NCI-H146 treated with DMSO at 0.1 percent for 48 hours (cell line): ENCODE results near the gene LMTK3.
"Not testable (repeated sequence)": the region's sequence is repeated elsewhere in the genome, so short reads cannot be mapped to it uniquely, and the experiment has no call there.

Source experiments
- DNase-seq: peaks from one replicate; lab custom pipeline; 2025; ENCODE audit not compliant: unreplicated experiment; lab: John Stamatoyannopoulos, UW

LMTK3 gene

DNA sequence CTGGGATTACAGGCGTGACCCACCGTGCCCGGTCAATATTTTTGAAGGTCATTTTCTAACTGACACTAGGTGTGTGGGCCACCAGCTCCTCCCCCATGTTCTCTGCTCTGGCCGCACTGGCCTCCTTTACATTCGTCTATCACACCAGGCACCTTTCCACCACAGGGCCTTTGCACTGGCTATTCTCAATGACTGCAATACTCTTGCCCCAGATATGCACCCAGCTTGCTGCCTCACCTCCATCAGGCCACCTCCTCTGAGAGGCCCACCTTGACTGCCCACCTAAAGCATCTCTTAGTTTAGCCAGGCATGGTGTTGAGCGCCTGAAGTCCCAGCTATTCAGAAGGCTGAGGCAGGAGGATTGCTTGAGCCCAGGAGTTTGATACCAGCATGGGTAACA is 30.2 kb upstream of the LMTK3 start:
- DNase-seq = no peak

DNA sequence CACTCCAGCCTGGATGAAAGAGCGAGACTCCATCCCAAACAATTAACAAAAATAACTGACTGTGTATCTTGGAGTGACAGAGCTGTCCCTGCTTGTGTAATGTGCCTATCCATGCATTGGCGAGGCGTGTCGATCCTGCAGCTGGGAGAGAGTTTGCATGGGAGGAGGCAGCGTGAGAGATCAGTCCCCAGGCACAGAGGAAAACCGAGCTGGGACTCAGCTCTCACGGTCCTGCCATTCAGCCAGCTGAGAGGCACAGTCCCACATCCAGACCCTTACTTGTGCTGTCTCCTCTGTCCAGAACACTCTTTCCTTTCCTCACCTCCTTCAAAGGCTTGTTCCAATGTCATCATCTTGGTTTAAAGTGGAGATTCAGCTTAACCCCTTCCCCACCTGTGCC is 28.5 kb upstream of the LMTK3 start:
- no peak for DNase-seq

DNA sequence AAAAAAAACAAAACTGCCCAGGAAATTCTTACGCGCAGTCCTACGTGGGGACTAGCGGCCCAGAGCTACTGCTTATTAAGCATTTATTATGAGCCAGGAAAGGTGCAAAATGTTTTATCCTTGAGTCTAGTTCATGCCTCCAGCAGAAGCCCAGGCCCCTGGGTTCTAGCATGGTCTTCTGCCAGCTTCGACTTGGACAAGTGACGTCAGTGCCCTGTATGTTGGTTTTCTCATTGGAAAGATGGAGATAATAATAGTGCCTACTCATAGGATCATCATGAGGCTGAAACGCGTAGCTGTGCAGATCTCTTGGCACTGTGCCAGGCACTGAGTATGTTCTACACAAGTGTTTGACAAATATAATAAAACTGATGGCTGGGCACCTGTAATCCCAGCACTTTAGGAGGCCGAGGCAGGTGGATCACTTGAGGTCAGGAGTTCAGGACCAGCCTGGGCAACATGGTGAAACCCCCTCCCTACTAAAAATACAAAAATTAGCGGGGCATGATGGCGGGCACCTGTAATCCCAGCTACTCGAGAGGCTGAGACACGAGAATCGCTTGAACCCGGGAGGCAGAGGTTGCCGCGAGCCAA is 28.0 kb upstream of the LMTK3 start:
- DNase-seq = peak; percentile 86

DNA sequence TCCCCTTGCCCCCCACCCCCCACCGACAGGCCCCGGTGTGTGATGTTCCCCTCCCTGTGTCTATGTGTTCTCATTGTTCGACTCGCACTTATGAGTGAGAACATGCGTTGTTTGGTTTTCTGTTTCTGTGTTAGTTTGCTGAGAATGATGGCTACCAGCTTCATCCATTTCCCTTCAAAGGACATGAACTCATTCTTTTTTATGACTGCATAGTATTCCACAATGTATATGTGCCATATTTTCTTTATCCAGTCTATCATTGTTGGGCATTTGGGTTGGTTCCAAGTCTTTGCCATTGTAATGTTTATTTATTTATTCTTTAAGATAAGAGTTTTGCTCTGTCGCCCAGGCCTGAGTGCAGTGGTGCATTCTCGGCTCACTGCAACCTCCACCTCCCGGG is 26.4 kb upstream of the LMTK3 start:
- DNase-seq = not testable (repeated sequence)

DNA sequence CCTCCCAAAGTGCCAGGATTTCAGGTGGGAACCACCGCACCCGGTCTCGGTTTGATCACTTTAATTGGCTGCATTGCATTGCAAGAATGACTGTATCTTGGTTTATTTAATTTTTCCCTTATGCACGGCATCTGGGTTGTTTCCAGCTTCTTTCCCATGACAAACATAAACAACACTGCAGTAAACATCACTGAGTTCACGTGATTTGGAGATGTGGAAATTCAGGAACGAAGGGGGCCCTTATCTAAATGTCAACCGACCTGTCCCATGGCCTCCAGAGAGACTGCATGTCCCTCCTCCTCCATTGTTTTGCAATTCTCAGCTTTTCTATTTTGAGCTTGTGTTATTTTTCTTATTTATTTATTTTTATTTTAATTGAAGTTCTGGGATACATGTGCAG is 25.9 kb upstream of the LMTK3 start:
- no peak for DNase-seq

DNA sequence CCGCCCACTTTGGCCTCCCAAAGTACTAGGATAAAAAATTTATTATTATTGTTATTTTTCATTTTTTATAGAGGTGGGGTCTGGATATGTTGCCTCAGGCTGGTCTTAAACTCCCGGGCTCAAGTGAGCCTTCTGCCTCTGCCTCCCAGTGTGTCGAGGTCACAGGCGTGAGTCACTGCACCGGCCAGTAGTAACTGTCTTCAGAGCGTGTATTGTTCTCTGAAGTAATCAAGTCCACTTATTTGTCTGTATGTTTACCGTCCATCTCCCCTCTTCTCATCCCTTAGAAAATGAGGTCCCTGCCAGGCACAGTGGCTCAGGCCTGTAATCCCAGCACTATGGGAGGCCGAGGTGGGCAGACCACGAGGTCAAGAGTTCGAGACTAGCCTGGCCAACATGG is 22.1 kb upstream of the LMTK3 start:
- DNase-seq = no peak

DNA sequence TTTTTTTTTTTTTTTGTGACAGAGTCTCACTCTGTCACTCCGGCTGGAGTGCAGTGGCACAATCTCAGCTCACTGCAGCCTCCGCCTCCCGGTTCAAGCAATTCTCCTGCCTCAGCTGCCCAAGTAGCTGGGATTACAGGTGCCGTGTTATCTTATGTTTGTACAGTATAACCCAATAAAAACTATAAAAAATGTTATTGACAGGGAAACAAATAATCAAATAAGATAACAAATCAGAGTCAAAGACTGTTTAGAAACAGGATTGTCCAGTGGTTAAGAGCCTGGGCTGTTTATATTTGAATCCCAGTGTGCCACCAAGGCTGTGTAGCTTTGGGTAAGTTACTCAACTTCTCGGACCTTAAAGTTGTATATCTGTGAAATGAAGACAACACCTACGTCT is 19.1 kb upstream of the LMTK3 start:
- DNase-seq = no peak

DNA sequence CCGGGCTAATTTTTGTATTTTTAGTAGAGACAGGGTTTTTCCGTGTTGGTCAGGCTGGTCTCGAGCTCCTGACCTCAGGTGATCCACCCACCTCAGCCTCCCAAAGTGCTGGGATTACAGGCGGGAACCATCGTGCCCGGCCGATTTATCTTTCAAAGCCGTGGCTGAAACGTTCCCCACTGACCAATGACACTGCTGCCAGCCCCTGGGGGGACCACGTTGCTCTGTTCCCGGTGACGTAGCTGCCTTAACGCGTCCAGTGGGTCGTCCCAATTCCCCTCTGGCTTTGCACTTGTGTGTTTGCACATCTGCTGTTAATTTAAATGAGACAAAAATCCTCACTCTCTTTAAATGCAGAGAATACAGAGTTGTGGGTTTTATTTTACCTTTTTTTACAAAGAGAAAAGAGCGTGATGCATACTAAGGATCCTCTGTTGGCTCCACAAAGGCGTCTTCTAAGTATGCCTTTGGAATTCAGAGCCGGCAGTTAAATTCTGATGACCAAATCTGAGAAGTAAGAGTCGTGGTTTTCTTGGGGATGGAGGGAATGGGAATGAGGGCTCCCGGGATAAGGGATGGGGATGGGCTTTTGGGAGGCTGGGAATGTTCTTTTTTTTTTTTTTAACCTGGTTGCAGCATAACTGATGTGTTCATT is 18.6 kb upstream of the LMTK3 start:
- no peak for DNase-seq

DNA sequence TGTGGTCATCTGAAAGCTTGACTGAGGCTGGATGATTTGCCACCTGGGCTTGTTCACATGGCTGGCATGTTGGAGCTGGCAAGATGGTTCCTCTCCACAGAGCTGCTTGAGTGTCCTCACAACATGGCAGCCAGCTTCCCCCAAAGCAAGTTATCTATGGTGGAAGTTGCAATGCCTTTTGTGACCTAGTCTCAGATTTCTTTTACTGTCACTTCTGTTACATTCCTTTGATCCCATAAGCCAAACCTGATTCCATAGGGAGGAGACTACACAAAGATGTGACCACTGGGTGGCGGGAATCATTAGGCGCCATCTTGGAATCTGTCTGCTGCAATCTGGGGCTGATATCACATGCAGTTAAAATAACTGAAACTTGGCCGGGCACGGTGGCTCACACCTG is 17.5 kb upstream of the LMTK3 start:
- no peak for DNase-seq

DNA sequence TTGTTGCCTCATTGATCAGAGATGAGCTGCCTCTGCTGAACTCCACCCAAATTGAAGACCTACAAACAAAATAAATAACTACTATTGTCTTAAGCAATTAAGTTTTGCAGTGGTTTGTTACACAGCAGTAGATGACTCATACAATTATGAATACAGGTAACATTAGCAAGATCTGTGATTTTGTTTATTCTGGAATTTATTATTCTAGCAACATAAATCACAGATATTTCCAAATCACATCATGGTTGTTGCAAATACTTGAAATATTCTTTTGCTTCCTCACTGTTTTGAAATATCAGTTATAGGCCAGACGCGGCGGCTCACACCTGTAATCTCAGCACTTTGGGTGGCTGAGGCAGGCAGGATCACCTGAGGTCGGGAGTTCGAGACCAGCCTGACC is 13.1 kb upstream of the LMTK3 start:
- DNase-seq = no peak

DNA sequence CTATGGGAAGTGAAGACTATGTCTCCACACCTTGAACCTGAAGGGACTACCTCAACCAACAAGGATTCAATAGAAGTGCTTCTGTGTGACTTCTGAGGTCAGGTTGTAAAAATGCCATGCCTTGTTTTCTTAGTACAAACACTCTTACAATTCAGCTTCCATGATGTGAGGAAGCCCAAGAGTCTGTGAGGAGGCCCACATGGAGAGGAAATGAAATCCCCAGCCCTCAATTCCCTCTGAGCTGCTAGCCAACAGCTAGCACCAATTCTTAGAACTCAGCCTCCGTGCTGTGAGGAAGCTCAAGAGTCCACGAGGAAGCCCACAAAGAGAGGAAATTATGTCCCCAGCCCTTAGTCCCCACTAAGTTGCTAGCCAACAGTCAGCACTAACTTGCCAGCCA is 12.6 kb upstream of the LMTK3 start:
- DNase-seq = no peak

DNA sequence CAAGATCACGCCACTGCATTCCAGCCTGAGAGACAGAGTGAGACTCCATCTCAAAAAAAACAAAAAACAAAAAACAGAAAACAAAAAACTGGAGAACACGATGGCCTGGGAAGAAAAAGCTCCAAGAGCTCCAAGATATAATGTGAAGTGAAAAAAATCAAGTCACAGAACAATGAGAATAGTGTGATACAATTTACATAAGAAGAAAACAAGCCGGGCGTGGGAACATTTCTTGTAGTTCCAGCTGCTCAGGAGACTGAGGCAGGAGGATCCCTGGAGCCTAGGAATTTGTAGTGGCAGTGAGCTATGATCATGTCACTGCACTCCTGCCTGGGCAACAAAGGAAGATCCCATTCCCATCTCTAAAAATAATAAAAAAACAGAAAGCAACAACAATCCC is 8.5 kb upstream of the LMTK3 start:
- no peak for DNase-seq

DNA sequence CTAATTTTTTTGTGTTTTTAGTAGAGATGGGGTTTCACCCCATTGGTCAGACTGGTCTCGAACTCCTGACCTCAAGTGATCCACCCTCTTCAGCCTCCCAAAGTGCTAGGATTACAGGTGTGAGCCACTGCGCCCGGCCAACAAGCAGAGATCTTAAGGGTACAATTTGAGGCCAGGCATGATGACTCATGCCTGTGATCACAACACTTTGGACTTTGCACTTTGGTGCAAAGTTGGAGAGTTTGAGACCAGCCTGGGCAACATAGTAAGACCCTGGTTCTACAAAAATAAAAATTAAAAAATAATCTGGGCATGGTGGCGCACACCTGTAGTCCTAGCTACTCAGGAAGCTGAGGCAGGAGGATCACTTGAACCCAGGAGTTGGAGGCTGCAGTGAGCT is 7.8 kb upstream of the LMTK3 start:
- DNase-seq = not testable (repeated sequence)

DNA sequence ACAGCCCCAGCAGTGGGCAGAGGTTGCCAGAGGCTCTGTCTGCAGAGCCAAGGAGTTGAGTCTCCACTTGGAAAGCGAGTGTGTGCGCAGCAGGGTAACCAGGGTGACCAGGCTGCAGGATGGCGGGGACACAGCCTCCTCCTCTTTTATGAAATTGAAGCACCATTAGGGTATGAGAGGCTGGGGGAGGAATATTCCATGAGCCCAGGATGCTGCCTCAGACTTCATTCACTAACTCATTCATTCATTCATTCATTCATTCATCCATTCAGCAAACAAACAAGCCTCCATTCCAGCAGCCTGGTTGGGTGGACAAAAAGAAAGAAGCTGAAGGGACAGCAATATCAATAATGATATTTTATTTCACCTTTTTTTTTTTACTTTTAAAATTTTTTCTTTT is 6.6 kb upstream of the LMTK3 start:
- no peak for DNase-seq

DNA sequence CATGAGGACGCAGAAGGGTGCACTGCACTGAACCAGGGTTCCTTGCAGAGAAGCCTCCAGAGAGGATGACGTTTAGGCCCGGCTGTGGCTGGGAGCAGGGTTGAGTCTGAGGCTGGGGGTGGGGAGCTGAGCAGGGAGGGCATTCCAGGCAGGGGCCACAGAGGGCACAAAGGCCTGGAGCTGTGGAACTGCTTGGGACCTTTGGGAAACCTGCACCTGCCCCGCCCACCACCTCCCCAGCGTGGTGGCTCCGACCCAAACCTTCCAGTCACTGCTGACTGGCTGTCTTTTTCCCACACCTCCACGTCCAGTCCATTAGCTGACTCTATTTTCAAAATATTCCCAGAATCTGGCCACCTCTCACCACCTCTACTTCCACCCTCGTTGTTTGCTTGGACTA is 4.9 kb upstream of the LMTK3 start:
- DNase-seq = no peak

DNA sequence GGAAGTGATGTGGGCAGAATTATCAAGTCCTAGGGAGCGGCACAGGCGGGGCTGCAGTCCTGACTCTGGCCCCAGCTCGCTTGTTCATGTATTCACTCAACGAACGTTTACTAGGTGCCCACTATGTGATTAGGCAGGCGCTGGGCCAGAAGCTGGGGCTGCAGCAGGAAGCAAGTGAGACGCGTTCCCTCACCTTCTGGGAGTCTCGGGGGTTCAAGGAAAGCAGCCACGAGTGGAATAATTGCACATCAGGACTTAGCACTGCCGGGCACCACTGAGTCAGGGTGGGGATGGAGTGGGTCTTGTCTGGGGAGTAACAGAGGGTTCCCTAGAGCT is 2.5 kb upstream of the LMTK3 start:
- DNase-seq = no peak

DNA sequence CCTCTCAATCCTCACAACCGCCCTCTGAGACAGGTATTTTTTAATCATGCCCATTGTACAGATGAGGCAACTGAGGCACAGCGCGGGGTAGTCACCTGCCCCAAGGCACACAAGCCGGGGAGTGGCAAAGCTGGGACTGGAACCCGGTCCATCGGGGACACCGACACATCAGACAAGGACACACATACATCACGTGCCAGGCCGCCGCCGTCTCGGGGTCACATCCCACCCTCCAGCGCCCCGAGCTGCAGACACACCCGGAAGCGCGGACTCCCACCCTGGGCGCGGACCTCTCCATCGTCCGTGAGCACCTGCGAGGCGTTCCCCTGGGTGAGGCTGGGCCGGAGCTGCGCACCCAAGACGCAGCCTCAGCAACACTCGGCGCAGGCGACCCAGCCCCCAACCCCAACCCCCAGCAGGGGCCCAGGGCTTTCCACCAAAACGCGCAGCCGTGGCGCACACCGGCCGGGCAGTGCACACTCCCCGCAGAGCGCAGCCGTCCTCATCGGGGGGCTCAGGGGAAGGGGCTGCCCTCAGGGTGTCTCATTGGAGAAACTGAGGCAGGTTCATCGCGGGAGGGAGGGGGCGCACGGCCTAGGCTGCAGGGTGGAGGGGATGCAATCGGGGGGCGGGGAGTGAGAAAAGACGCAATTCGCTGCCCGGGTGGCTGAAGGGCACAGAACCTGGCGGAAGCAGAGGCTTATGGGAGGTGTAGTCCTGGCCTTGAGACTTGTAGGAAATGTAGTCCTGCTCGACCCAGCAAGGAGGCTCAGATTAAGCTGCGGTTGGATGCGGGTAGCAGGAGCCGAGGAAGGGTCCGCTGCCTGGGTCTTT is 1.9 kb upstream of the LMTK3 start:
- peak; percentile 79 for DNase-seq

DNA sequence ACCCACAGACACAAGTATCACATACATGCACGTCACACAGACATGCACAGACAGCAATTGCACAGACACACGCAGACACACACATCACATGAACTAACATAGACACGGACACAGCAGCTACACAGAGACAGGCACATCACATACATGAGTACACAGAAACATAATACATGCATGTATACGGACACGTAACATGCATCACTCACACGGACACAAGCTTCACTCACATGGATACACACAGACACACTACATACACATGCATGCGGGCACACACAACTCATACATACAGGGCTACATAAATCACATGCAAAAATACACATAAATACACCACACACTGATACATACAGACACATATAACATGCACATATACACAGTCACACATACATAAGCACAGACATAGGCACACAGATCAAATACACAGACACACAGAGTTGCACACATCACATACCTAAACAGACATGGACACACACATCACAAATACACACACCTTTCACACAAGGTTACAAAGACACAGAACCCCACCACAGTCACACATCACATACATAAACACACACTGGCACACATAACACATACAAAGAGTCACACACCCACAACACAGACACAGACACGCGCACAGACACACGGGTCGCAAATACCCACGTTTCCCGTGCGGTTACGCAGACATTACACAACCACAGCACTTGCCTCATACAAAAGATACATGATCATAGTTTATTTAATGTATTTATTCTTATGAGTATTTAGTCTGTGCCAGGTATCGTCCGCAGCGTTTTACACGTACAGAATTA is 1.1 kb upstream of the LMTK3 start:
- DNase-seq = no peak

DNA sequence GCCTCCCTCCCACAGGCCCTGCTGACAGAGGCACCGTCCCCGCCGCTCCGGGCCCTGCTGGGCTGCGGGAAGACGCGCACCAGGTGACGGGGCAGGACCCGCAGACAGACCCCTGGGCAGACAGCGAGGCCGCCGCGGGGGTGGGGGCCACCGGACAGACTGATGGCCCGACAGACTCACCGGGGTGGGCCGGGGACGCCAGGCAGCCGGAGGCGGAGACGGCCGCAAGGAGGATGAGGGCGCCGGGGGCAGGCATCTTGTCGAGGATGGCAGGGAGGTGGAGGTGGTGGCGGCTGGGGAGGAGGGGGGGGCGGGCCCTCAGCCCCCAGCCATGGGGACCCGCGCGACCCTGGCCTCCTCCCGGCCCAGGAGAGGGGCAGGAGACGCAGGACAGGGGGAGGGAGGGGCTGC is 309 bp downstream of the LMTK3 start:
- DNase-seq = no peak

DNA sequence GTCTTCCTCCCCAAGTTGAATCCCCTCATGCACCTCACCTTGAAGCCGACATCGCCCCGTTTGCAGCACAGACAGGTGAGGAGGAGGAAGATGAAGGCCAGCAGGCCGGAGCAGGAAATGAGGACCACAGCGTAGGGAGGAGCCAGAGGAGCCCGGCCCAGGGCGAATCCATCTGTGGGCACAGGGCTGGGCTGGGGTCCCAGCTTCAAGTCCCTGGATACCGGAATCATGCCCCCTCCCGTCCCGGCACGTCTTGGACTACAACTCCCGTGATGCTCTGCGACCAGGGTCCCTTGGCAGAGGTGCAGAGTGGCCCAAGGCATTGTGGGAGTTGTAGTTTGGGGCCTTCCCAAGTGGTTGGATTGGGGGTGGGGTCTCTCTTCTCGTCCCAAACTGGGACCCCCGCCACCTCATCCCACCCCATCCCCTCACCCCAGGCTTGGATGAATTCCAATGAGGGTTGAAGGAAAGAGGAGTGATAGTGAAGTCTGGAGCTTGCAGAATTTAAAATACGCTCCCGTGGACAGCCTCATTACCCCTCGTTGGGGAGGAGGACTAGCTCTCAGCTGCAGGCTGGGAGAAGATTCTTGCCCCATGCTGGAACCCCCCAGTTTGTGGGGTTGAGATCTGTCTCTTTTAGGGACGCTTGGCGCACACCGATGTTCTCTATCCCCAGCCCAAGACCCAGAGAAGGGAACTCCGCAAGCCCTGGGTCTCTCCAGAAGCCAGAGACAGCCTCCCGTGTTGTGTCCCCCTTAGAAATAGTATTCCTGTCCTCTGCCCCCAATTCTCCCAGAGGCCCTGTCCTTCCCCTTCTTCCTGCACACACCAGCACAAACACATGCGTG is 990 bp downstream of the LMTK3 start:
- peak; percentile 37 for DNase-seq
